HL-60 (cell line): Measurements from ENCODE around the gene EXOC4.

ENCODE experiments used
- CTCF ChIP-seq: IDR thresholded peaks from one replicate; pipeline ENCODE4 v1.5.1; 2011; ENCODE audit warnings: low read length, control low read depth, inconsistent platforms; ENCODE audit not compliant: insufficient read depth
- GABPA ChIP-seq: IDR thresholded peaks from 2 replicates; pipeline ENCODE4 v1.6.1; 2012; ENCODE audit warnings: low read depth
- POLR2AphosphoS5 ChIP-seq: IDR thresholded peaks from 2 replicates; pipeline ENCODE4 v1.6.1; 2012; ENCODE audit warnings: low read depth
- REST ChIP-seq: IDR thresholded peaks from 2 replicates; pipeline ENCODE4 v1.6.1; 2012; ENCODE audit warnings: low read depth; ENCODE audit not compliant: insufficient replicate concordance
- SPI1 ChIP-seq: IDR thresholded peaks from 2 replicates; pipeline ENCODE4 v1.6.1; 2012; ENCODE audit warnings: low read depth, mild to moderate bottlenecking, borderline replicate concordance

- TF ChIP-seq SPI1: no peak
- no peak for TF ChIP-seq CTCF
- no peak for TF ChIP-seq REST
- TF ChIP-seq GABPA: no peak
- TF ChIP-seq POLR2AphosphoS5: no peak
Observed at GRCh38 chr7:133611955-133612354, 359.1 kb downstream of the EXOC4 start.
